Tibial artery (tissue), 4 donors: ENCODE measurements around the gene IKBKE.

ENCODE experiments used
- DNase-seq, 2 donors: peaks; one replicate each; pipeline ENCODE4 v3.0.0-alpha.2; 2019
- H3K27ac ChIP-seq, 2 donors: fragments of 200-600 bp; sonication (generic) in 1 of 2; 1 replicate in 1 of 2; 2 replicates in 1 of 2; pipeline ENCODE4 v1.5.1; 2018 to 2019; ENCODE audit warnings: mild to moderate bottlenecking in 1 of 2
- H3K27me3 ChIP-seq, 2 donors: fragments of 200-600 bp; sonication (generic) in 1 of 2; one replicate each; pipeline versions ENCODE4 v1.5.1 to v1.6.0; 2016 to 2019
- H3K36me3 ChIP-seq, 3 donors: fragments of 200-600 bp; sonication (generic) in 2 of 3; one replicate each; pipeline ENCODE4 v1.5.1; 2016 to 2019; ENCODE audit warnings: mild to moderate bottlenecking in 2 of 3
- H3K4me1 ChIP-seq, 4 donors: fragments of 200-600 bp; sonication (generic) in 2 of 4; 1 replicate in 3 of 4; 2 replicates in 1 of 4; pipeline ENCODE4 v1.5.1; 2016 to 2019
- H3K4me3 ChIP-seq, 2 donors: fragments of 200-600 bp; sonication (generic) in 1 of 2; 1 replicate in 1 of 2; 2 replicates in 1 of 2; pipeline ENCODE4 v1.5.1; 2018 to 2019; ENCODE audit warnings: mild to moderate bottlenecking in 2 of 2
- H3K9me3 ChIP-seq, 3 donors: fragments of 200-600 bp; sonication (generic) in 1 of 3; one replicate each; pipeline ENCODE4 v1.5.1; 2016 to 2019
- CTCF ChIP-seq, 2 experiments: fragments of 200-600 bp in 1 of 2; fragments of 450-650 bp in 1 of 2; IDR thresholded peaks; one replicate each; pipeline ENCODE4 v1.5.1; 2017 to 2019; ENCODE audit warnings: antibody characterized with exemption in 2 of 2, mild to moderate bottlenecking in 1 of 2, moderate library complexity in 1 of 2
- intact Hi-C: fragments of 100-400 bp; cut with DNase I; formaldehyde crosslinking; loops from one replicate; pipeline ENCODE4 v1.15.0; 2023; ENCODE audit warnings: low total_unique reads

The IKBKE gene

GRCh38 chr1:206501881-206502280 is 31.6 kb downstream of the IKBKE start:
- DNase-seq = no peak
- no peak for TF ChIP-seq CTCF (IDR thresholded peaks at IDR 0.05)
- H3K36me3 ChIP-seq = no peaks in the 10 kb centered on the region
- intact Hi-C loops = loop anchor here (10.0 kb wide), 1 partner anchor 163 kb away; no protein-coding TSS in a partner anchor
- no peak overlapping the region for H3K4me3 ChIP-seq
- H3K4me1 ChIP-seq = peaks cover 0 to 72% (median 45%) of the 10 kb centered on the region in 4 donors
- H3K27ac ChIP-seq = peak overlapping the region; percentile 71 to 84
- H3K27me3 ChIP-seq = no peaks in the 10 kb centered on the region
- no peaks in the 10 kb centered on the region for H3K9me3 ChIP-seq

DNA sequence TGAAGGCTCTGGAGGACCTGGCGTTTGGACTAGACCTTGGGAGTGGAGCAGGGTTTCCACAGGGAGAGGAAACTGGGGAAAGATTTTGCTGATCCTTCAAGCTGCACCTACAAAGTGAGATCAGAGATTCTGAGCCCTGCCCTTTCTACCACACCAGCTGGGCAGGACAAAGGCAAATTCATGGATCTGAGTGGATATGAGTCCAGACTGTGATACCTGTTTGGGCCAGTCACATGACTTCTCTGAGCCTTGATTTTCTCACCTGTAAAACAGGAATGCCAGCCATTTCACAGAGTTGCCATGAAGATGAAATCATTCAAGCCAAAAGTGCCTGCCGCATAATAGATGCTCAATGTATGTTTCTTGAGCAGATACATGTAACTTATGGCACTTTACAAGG is 32.1 kb downstream of the IKBKE start:
- intact Hi-C loops = loop anchor here (10.0 kb wide), 1 partner anchor 162 kb away; no protein-coding TSS in a partner anchor
- no peaks in the 10 kb centered on the region for H3K27me3 ChIP-seq
- TF ChIP-seq CTCF (IDR thresholded peaks at IDR 0.05) = no peak
- H3K4me1 ChIP-seq = peaks cover 0 to 70% (median 43%) of the 10 kb centered on the region in 4 donors
- no peaks in the 10 kb centered on the region for H3K9me3 ChIP-seq
- DNase-seq = no peak
- H3K4me3 ChIP-seq = no peak overlapping the region
- H3K27ac ChIP-seq = peak overlapping the region in 1 of 2 donors; percentile 84
- H3K36me3 ChIP-seq = no peaks in the 10 kb centered on the region

DNA sequence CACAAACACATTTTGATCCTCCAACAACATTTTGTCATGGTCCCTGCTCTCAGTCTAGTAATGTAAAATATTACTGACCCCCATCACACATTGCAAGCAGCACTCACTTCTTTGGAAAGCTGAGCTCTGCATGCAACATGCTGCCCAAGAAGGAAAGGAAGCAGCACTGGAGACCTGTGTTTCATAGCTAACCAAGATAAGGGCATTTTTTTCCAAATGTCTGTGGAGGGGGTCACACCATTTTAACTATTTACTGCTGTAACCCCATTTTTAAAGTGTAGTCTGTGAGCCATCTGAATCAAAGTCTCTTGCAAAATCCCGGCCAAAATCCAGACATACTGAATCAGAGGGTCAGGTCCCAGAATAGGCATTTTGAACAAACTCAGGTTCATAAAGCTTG is 32.5 kb downstream of the IKBKE start:
- peak overlapping the region in 1 of 2 donors; percentile 84 for H3K27ac ChIP-seq
- intact Hi-C loops = loop anchor here (10.0 kb wide), 1 partner anchor 162 kb away; no protein-coding TSS in a partner anchor
- H3K36me3 ChIP-seq = no peaks in the 10 kb centered on the region
- DNase-seq = no peak
- H3K4me3 ChIP-seq = no peak overlapping the region
- no peaks in the 10 kb centered on the region for H3K27me3 ChIP-seq
- no peaks in the 10 kb centered on the region for H3K9me3 ChIP-seq
- peaks cover 0 to 70% (median 45%) of the 10 kb centered on the region in 4 donors for H3K4me1 ChIP-seq
- no peak for TF ChIP-seq CTCF (IDR thresholded peaks at IDR 0.05)

GRCh38 chr1:206503591-206504362 is 33.5 kb downstream of the IKBKE start:
- no peaks in the 10 kb centered on the region for H3K27me3 ChIP-seq
- H3K4me3 ChIP-seq = no peak overlapping the region
- intact Hi-C loops = loop anchor here (10.0 kb wide), 1 partner anchor 161 kb away; no protein-coding TSS in a partner anchor
- H3K36me3 ChIP-seq = no peaks in the 10 kb centered on the region
- DNase-seq = peak; percentile 76 to 83
- no peaks in the 10 kb centered on the region for H3K9me3 ChIP-seq
- H3K27ac ChIP-seq = peak overlapping the region; percentile 37 to 60
- TF ChIP-seq CTCF (IDR thresholded peaks at IDR 0.05) = no peak
- H3K4me1 ChIP-seq = peaks cover 0 to 79% (median 54%) of the 10 kb centered on the region in 4 donors

- peaks cover 0 to 85% (median 59%) of the 10 kb centered on the region in 4 donors for H3K4me1 ChIP-seq
- no peaks in the 10 kb centered on the region for H3K36me3 ChIP-seq
- no peak for DNase-seq
- no peaks in the 10 kb centered on the region for H3K9me3 ChIP-seq
- intact Hi-C loops = loop anchor here (10.0 kb wide), 1 partner anchor 160 kb away; no protein-coding TSS in a partner anchor
- TF ChIP-seq CTCF (IDR thresholded peaks at IDR 0.05) = no peak
- no peaks in the 10 kb centered on the region for H3K27me3 ChIP-seq
- H3K4me3 ChIP-seq = no peak overlapping the region
- peak overlapping the region in 1 of 2 donors; percentile 60 for H3K27ac ChIP-seq
Observed at GRCh38 chr1:206504363-206504713, 34.1 kb downstream of the IKBKE start.
